SU-DHL-6 (cell line): ENCODE data around the gene KCNA3.

Experiments
- H2AFZ ChIP-seq: fragments of 200-600 bp; sonication (generic); 2 replicates; pipeline ENCODE4 v1.6.1; 2014; ENCODE audit warnings: low read depth, mild to moderate bottlenecking, moderate library complexity, mixed read lengths, antibody characterized with exemption, low read length; ENCODE audit not compliant: severe bottlenecking
- H3F3A ChIP-seq: fragments of 200-600 bp; shearing (Covaris generic); 2 replicates; pipeline ENCODE4 v1.6.0; 2016; ENCODE audit warnings: antibody characterized with exemption, mild to moderate bottlenecking; ENCODE audit not compliant: insufficient read depth
- H3K27ac ChIP-seq: fragments of 200-600 bp; sonication (generic); 2 replicates; pipeline ENCODE4 v1.5.1; 2016; ENCODE audit warnings: low read depth, mild to moderate bottlenecking, low read length, moderate library complexity, mixed read lengths
- H3K27me3 ChIP-seq: fragments of 200-600 bp; sonication (generic), shearing (Covaris generic); 2 replicates; pipeline ENCODE4 v1.6.0; 2014; ENCODE audit warnings: mild to moderate bottlenecking, low read length
- H3K36me3 ChIP-seq: fragments of 200-600 bp; sonication (generic); 2 replicates; pipeline ENCODE4 v1.6.1; 2014; ENCODE audit warnings: mild to moderate bottlenecking, low read length, mixed read lengths
- H3K4me2 ChIP-seq: fragments of 300-600, 200-600 bp; shearing (Covaris generic), sonication (generic); 2 replicates; pipeline ENCODE4 v1.6.0; 2014; ENCODE audit warnings: low read length, low read depth, mild to moderate bottlenecking; ENCODE audit not compliant: poor library complexity, severe bottlenecking
- H3K4me3 ChIP-seq: fragments of 200-600 bp; sonication (generic); 2 replicates; pipeline ENCODE4 v1.5.1; 2014; ENCODE audit warnings: antibody characterized with exemption, low read length, mild to moderate bottlenecking, mixed read lengths; ENCODE audit not compliant: insufficient read depth, poor library complexity, severe bottlenecking
- H3K79me2 ChIP-seq: fragments of 200-600 bp; sonication (generic); 2 replicates; pipeline ENCODE4 v1.6.1; 2014; ENCODE audit warnings: mild to moderate bottlenecking, low read length, moderate library complexity; ENCODE audit not compliant: insufficient read depth
- H3K9ac ChIP-seq: fragments of 200-600 bp; sonication (generic); 2 replicates; pipeline ENCODE4 v1.7.0; 2014; ENCODE audit warnings: mild to moderate bottlenecking, low read length
- H3K9me2 ChIP-seq: fragments of 200-600 bp; sonication (generic); replicated peaks from 2 replicates; pipeline ENCODE4 v1.6.1; 2014; ENCODE audit warnings: low read length; ENCODE audit not compliant: insufficient read depth
- H3K9me3 ChIP-seq: fragments of 200-600 bp; sonication (generic); 2 replicates; pipeline ENCODE4 v1.6.1; 2014; ENCODE audit warnings: low read length, mixed read lengths; ENCODE audit not compliant: insufficient read depth
- H4K20me1 ChIP-seq: fragments of 200-600 bp; sonication (generic); 2 replicates; pipeline ENCODE4 v1.6.1; 2014; ENCODE audit warnings: low read depth, mild to moderate bottlenecking, antibody characterized with exemption, low read length, moderate library complexity, mixed read lengths
- EZH2phosphoT487 ChIP-seq: fragments of 200-600 bp; sonication (generic), shearing (Covaris generic); conservative IDR thresholded peaks from 2 replicates; pipeline ENCODE4 v1.6.1; 2018; ENCODE audit warnings: mild to moderate bottlenecking, antibody characterized with exemption, low read length, moderate library complexity, mixed read lengths
- TF ChIP-seq, protein P1 (sequence below): fragments of 200-600 bp; sonication (generic); IDR thresholded peaks from one replicate; pipeline ENCODE4 v1.5.1; 2017; ENCODE audit warnings: antibody characterized with exemption, mild to moderate bottlenecking, low read length, moderate library complexity; ENCODE audit not compliant: insufficient read depth, poor library complexity, severe bottlenecking

Gene KCNA3

GRCh38 chr1:110635434-110635833 lies 39.3 kb downstream of the KCNA3 start:
- no peaks in the 10 kb centered on the region for H3K9me3 ChIP-seq
- H4K20me1 ChIP-seq: no peaks in the 10 kb centered on the region
- no peaks in the 10 kb centered on the region for H3K9me2 ChIP-seq
- no peak overlapping the region for H3K27ac ChIP-seq
- no peaks in the 10 kb centered on the region for H3K79me2 ChIP-seq
- H2AFZ ChIP-seq: no peak overlapping the region
- no peak overlapping the region for H3K9ac ChIP-seq
- no peaks in the 10 kb centered on the region for H3F3A ChIP-seq
- no peak for TF ChIP-seq EZH2phosphoT487
- TF ChIP-seq, protein P1, sequence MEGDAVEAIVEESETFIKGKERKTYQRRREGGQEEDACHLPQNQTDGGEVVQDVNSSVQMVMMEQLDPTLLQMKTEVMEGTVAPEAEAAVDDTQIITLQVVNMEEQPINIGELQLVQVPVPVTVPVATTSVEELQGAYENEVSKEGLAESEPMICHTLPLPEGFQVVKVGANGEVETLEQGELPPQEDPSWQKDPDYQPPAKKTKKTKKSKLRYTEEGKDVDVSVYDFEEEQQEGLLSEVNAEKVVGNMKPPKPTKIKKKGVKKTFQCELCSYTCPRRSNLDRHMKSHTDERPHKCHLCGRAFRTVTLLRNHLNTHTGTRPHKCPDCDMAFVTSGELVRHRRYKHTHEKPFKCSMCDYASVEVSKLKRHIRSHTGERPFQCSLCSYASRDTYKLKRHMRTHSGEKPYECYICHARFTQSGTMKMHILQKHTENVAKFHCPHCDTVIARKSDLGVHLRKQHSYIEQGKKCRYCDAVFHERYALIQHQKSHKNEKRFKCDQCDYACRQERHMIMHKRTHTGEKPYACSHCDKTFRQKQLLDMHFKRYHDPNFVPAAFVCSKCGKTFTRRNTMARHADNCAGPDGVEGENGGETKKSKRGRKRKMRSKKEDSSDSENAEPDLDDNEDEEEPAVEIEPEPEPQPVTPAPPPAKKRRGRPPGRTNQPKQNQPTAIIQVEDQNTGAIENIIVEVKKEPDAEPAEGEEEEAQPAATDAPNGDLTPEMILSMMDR: no peak
- H3K36me3 ChIP-seq: no peaks in the 10 kb centered on the region
- H3K4me2 ChIP-seq: no peak overlapping the region
- no peaks in the 10 kb centered on the region for H3K27me3 ChIP-seq
- H3K4me3 ChIP-seq: no peak overlapping the region

GRCh38 chr1:110634455-110635311 lies 40.1 kb downstream of the KCNA3 start:
- no peaks in the 10 kb centered on the region for H3F3A ChIP-seq
- no peak overlapping the region for H3K4me3 ChIP-seq
- no peaks in the 10 kb centered on the region for H3K79me2 ChIP-seq
- H3K9me3 ChIP-seq: no peaks in the 10 kb centered on the region
- no peaks in the 10 kb centered on the region for H3K27me3 ChIP-seq
- TF ChIP-seq, protein P1: no peak
- TF ChIP-seq EZH2phosphoT487: no peak
- no peak overlapping the region for H3K27ac ChIP-seq
- H3K9ac ChIP-seq: no peak overlapping the region
- no peaks in the 10 kb centered on the region for H4K20me1 ChIP-seq
- no peak overlapping the region for H2AFZ ChIP-seq
- H3K9me2 ChIP-seq: no peaks in the 10 kb centered on the region
- no peaks in the 10 kb centered on the region for H3K36me3 ChIP-seq
- H3K4me2 ChIP-seq: no peak overlapping the region

- Histone ChIP-seq H4K20me1 (no peaks in the 10 kb centered on the region), H3K4me3 (no peak overlapping the region), H3K9ac (no peak overlapping the region), H3F3A (no peaks in the 10 kb centered on the region), H3K27me3 (no peaks in the 10 kb centered on the region), H3K4me2 (no peak overlapping the region), H3K9me3 (no peaks in the 10 kb centered on the region), H3K9me2 (no peaks in the 10 kb centered on the region), H3K79me2 (no peaks in the 10 kb centered on the region), H3K36me3 (no peaks in the 10 kb centered on the region), H2AFZ (no peak overlapping the region), H3K27ac (no peak overlapping the region)
- no peak for TF ChIP-seq EZH2phosphoT487
- TF ChIP-seq, protein P1: no peak
Measured at GRCh38 chr1:110634086-110634454, 40.7 kb downstream of the KCNA3 start.
